T follicular helper cell (primary cell): ENCODE results near the gene CHRNA3.
"Not testable (repeated sequence)": the region's sequence is repeated elsewhere in the genome, so short reads cannot be mapped to it uniquely, and the experiment has no call there.

ENCODE experiments used
- DNase-seq: peaks from one replicate; pipeline ENCODE4 v3.0.0-alpha.2; 2020; ENCODE audit warnings: low read depth

Gene CHRNA3

DNA sequence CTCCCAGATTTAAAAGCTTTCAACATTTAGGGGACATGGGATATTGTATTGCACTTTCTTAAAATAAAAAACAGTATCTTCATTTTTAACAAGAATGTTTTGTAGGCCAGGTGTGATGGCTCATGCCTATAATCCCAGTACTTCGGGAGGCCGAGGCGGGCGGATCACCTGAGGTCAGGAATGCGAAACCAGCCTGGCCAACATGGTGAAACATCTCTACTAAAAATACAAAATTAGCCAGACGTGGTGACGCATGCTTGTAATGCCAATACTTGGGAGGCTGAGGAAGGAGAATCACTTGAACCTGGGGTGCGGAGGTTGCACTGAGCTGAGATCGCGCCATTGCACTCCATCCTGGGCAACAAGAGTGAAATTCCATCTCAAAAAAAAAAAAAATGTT is 60.6 kb downstream of the CHRNA3 start:
- DNase-seq: not testable (repeated sequence)

DNA sequence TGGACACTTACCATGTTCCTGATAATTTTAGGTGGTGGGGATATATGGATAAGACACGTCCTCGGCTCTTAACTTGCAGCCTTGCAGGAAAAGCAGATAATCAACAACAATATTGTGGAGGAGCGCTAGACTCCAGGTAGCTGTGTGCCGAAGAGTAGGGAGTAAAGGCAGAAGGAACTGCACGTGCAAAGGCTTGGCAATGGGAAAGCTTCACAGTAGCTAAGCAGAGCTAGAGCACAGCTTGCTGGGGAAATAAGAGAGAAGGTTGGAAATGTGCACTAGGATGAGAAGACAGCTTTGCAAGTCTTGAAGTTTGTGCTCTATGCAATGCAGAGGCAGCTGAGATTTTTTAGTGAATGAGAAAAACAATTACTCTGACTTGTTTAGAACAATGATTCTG is 68.2 kb downstream of the CHRNA3 start:
- DNase-seq: no peak

GRCh38 chr15:78551902-78552301 is 68.9 kb downstream of the CHRNA3 start:
- no peak for DNase-seq

DNA sequence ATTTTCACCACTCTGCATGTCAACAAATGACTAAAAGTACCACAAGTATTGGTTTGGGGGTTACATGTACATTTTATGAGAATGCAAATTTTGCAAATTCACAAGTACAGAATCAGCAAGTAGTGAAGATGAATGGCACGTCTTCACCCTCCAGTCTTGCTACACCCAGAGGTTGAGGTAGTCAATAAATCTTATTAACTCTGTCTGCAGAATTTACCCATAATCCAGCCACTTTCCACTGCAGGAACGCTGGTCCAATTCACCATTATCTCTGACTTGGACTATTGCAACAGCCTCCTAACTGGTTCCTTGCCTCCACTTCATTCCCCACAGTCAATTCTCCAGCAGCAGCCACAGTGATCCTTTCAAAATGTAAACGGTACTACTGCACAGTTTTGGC is 70.0 kb downstream of the CHRNA3 start:
- DNase-seq: no peak

GRCh38 chr15:78550194-78550593 is 70.6 kb downstream of the CHRNA3 start:
- no peak for DNase-seq
